Stimulated activated CD4-positive, alpha-beta T cell treated with anti-CD3 and anti-CD28 coated beads, TNF-alpha, amount 100 ng/mL, for 48 hours (primary cell): ENCODE data around the gene ZBED1.
"Not testable (repeated sequence)": the region's sequence is repeated elsewhere in the genome, so short reads cannot be mapped to it uniquely, and the experiment has no call there.

ENCODE experiments used
- DNase-seq, 3 donors: peaks; one replicate each; pipeline ENCODE4 v3.0.0-alpha.2; 2020; ENCODE audit warnings: low read depth in 3 of 3

The ZBED1 gene

DNA sequence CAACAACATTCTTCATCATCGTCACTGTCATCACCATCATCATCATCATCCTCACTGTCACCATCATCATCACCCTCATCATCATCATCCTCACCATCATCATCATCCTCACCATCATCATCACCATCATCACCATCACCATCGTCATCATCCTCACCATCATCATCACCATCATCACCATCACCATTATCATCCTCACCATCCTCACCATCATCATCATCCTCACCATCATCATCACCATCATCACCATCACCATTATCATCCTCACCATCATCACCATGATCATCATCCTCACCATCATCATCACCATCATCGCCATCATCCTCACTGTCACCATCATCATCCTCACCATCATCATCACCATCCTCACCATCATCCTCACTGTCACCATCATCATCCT lies 18.9 kb upstream of the ZBED1 start:
- not testable (repeated sequence) for DNase-seq

DNA sequence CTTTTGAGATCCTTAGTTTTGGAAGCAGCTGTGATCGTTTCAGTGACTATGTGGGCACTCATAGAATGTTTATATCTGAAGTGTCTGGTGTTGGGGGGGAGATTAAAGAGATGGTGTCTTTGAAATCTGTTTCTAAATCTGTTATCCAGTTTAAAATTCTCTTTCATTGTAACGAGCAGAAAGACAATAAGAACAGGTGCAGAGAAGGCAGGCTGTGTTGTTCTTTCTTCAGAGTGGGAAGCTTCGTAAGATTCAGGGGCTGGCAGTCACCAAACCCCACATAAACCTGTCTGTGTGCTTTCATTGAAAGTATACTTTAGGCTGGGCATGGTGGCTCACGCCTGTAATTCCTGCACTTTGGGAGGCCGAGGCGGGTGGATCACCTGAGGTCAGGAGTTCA lies 16.3 kb upstream of the ZBED1 start:
- no peak for DNase-seq

DNA sequence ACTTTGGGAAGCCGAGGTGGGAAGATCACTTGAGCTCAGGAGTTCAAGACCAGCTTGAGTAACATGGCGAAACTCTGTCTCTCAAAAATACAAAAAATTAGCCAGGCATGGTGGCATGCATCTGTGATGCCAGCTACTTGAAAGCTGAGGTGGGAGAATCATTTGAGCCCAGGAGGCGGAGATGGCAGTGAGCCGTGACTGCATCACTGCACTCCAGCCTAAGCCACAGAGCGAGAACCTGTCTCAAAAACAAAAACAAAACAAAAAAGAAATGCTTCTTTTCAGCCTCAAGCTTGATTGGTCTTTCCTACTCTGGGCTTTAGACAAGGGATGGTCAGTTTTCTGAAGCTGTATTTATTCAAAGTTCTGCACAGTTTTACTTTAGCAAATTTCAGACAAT lies 15.8 kb upstream of the ZBED1 start:
- DNase-seq: no peak

DNA sequence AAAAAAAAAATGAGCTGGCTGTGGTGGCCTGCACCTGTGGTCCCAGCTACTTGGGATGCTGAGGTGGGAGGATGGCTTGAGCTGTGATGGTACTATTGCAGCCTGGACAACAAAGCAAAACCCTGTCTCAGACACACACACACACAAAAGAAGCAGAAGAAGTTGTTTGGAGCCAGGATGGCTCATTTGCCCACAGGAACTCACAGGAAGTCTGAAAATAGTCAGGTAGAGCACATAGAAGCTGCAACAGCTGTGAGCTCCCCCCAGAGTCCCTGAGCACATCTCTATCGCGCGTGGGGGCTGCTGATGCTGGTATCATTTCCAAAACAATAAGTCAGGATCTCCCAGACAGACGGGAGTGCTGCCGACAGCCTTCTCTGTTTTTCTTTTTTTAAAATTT lies 13.4 kb upstream of the ZBED1 start:
- DNase-seq: no peak

DNA sequence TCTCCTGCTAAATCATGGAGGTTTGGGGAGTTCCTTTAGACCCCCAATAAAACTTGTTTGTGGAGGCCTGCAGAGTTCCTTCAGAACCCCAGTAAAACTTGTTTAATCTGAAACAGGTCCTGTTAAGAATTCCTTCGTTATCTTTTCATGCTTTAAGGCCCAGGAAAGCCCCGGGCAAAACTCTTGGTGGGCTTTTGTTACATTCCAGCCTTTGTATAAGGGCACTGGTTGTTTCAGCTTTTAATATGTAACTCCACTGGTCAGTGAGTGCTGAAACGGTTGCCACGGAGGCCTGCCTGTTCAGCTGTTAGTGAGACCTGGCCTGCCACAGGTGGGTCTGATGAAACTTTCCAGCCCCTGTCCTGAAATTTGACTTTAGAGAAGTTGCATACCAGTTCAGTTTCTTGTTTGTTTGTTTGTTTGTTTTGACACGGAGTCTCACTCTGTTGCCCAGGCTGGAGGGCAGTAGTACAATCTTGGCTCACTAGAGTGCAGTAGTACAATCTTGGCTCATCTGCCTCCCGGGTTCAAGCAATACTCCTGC lies 12.4 kb upstream of the ZBED1 start:
- DNase-seq: no peak

DNA sequence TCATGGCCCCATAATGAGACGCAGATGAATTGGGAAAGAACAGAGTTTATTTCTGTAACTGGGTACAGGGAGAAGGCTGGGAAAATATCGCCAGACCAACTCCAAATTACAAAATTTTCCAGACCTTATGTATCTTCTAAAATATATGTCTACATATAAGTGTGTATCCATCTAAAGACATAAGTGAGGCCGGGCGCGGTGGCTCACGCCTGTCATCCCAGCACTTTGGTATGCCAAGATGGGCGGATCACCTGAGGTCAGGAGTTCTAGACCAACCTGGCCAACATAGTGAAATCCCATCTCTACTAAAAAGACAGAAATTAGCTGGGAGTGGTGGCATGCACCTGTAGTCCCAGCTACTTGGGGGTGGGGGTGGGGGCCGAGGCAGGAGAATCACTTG lies 11.7 kb upstream of the ZBED1 start:
- DNase-seq: no peak

DNA sequence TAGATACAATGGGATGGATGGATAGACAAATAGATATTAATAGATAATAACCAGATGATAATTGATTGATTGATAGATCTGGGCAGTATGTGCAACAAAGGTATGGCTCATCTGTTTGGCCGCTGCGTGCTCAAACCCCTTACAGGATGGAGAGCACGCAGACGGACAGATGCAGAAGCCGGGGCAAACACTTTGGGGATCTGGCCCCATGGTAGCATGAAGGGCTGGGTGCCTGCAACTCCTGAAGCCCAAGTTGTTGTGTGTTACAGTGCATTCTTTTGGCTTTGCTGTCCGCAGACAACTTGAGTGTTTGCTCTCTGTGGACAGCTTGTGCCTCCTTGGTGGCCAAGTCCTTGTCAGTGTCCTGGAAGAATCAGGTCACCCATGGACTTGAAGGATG lies 10.6 kb upstream of the ZBED1 start:
- DNase-seq: no peak

DNA sequence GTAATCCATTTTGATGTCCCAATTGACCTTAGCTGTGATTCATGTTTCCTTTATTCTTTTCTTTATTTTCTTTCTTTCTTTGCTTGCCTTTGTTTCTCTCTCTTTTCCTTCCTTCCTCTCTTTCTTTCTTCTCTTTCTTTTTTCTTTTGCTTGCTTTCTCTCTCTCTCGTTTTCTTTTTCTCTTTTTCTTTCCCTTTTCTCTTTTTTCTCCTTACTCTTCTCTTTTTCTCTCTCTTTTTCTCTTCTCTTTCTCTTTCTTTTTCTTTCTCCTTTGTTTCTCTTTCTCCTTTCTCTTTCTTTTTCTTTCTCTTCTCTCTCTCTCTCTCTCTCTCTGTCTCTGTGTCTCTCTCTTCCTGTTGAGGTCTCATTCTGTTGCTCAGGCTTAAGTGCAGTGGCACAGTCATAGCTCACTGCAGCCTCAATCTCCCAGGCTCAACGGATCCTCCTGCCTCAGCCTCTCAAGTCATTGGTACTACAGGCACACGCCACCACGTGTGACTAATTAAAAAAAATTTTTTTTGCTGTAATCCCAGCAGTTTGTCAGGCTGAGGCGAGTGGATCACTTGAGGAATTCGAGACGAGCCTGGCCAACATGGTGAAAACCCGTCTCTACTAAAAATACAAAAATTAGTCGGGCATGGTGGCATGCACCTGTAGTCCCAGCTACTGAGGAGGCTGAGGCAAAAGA lies 8.0 kb upstream of the ZBED1 start:
- DNase-seq: no peak

DNA sequence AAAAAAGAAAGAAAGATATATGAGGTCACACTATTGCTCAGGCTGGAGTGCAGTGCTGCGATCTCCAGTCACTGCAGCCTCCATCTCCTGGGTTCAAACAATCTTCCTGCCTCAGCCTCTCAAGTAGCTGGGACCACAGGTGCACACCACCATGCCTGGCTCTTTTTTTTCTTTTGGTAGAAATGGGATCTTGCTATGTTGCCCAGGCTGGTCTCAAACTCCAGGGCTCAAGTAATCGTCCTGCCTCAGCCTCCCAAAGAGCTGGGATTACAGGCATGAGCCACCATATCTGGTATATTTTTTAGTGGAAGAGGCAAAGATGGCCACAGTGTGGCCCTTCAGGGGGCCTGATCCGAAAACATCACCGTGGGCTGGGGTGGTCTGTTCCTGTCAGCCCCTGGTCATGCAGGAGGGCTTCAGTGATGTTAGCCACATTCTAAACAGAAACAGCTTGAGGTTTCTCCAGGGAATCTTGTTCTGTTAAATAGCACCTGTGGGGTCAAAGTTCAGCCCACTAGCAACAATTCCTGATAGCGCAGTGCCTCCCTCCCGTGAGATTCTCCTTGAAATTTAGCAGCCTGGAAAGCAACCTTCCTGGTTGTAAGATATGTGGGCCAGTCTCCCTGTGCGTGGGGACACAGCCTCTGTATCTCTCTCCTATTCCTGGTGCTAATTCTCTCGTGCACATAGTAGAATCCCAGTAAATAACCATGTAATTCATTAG lies 7.3 kb upstream of the ZBED1 start:
- no peak for DNase-seq

DNA sequence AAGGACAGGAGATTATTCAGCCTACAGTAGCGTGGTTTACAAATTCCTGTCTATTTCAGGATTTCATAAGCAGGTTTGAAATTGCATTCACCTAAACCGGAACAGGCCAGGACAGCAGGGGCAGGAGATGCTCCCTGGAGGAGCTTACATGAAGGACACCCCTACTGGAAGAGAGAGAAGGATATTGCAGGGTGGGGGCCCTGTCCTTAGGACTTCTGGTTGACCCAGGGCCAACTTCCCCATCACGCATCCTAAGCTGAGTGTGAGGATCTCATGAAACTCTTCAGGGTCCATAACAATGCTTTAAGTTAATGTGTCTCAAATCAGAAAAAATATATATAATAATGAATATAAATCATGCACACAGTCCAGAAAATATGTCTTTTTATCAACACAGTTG lies 6.4 kb upstream of the ZBED1 start:
- DNase-seq: no peak

DNA sequence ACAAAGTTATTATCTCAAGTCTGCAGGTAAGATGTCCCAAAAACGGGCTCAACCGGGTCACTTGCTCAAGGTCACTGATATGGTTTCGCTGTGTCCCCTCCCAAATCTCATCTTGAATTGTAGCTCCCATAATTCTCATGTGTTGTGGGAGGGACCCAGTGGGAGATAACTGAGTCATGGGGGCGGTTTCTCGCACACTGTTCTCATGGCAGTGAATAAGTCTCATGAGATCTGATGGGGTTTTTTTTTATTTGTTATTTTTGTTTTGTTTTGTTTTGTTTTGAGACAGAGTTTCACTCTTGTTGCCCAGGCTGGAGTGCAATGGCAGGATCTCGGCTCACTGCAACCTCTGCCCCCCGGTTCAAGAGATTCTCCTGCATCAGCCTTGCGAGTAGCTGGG lies 4.6 kb upstream of the ZBED1 start:
- not testable (repeated sequence) for DNase-seq

DNA sequence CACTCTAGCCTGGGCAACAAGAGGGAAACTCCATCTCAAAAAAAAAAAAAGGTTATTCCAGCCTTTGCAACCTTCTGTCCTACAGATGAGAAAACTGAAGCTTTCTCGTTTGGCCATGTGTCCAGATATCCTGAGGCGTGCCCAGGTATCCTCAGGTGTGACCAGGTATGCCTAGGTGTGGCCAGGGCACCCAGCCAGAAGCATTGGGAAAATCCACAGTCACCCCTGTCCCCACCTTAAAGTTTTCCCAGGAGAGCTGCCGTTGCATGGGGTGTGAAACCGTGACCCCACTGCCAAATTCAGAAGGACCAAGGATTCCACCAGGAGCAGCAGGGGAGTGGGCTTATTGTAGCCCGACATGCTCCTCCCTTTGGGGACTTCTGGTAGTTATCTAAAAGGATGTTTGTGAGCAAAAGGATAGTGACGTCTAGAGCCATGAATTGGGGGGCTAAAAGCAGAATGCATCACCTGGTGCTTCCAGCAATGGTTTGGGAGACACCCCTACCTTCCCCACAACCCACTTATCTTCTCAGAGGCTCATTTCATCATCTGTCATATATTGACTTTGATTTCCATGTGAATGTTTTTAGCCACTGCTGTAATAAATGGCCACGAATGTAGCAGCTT lies 4.0 kb upstream of the ZBED1 start:
- DNase-seq: no peak

DNA sequence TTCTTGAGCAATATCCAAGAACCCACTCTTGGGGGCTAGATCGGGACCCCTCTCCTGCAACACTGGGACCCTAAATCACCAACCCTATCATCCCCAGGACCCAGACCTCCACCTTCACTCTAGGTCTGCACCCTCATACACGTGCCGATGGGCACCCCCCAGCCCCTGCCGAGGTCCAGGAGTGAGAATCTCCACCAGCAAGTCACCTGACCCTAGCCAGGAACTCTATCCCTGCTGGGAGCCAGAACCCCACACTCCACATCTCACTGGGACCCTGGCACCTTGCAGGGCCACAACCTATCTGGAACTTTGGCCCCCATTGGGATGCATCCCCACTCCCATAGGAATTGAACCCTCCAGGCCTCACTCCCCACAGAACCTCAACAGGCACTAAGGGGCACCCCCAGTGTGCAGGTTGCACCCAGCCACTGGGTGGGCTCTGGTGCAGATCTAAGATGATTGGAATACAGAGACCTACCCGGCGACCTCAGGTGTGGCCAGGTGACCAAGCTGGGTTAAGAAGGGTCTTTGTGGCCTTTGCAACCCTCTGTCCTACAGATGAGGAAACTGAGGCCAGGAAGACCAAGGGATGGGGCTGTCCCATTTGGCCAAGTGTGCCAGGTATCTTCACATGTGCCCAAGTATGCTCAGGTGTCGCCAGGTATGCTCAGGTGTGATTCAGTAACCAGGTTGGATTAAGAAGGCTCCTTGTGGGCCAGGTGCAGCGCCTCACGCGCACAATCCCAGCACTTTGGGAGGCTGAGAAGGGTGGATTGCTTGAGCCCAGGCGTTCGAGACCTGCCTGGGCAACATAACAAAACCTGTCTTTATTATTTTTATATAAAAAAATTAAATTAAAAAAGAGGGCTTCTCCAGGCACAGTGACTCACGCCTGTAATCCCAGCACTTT lies 3.1 kb upstream of the ZBED1 start:
- DNase-seq: no peak

DNA sequence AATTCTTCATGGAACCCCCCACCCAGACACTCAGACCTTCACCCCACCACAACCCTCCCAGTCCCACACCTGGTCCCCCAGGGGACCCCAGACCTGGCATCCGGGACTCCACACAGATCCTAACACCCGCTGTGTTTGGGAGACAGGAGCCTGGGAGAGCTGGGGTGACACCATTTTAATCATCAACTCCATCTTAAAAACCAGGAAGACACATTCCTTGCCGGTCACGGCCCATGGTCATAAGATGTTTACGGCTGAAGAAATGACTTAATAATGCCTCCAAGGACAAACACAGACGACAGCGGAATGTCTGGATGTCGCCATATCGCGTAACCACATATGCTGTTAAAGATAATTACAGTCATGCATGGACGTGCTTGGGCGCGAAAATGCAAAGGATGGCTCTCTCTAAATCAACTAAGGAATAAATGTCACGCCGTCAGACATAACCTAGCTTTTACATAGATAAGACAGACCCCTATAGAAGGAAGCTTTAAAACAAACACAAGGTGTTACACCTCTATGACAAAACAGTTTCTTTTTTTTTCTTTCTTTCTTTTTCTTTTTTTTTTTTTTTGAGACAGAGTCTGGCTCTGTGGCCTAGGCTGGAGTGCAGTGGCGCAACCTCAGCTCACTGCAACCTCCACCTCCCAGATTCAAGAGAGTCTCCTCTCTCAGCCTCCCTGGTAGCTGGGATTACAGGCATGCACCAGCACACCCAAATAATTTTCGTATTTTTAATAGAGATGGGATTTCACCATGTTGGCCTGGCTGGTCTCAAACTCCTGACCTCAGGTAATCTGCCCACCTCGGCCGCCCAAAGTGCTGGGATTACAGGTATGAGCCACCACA lies 2.1 kb upstream of the ZBED1 start:
- DNase-seq: no peak

DNA sequence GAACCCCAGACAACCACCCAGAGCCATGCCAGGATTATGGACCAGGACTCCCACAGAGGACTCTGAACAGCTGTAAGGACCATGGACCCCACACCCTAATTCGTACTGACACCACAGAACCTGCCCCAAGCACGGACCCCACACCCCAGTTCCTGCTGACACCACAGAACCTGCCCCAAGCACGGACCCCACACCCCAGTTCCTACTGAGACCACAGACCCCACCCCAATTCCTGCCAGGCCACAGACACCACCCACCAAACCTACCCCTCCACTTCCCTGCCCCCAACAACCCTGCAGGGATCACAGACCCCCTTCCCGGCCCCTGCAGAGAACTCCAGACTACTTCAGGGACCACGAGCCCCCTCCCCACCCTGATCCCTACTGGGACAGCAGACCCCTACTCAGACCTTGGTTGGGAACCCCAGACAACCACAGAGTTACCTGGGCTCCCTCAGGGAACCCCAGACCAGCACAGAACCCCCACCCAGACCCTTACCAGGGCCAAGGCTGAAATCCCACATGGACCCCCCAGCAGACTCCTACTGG lies 1.4 kb upstream of the ZBED1 start:
- no peak for DNase-seq

DNA sequence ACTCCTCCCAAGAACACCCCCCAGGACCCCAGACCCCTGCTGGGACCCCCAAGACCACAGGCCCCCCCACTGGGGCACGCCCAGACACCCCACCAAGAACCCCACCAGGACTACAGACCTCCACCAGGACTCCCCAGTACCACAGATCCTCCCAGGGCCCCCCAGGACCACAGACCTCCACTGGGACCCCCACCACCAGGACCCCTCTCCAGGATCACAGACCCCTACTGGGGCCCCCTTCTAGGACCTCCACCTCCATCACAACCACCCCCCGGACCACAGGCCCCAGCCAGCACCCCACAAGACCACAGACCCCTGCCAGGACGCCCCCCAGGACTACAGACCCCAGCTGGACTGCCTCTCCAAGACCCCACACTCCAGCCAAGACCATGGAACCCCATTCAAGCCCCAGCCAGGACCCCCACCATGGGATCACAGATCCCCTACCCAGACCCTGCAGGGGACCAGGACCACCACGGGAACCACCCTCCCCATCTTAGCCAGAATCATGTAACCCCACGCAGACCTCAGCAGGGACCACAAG lies 855 bp upstream of the ZBED1 start:
- DNase-seq: no peak

DNA sequence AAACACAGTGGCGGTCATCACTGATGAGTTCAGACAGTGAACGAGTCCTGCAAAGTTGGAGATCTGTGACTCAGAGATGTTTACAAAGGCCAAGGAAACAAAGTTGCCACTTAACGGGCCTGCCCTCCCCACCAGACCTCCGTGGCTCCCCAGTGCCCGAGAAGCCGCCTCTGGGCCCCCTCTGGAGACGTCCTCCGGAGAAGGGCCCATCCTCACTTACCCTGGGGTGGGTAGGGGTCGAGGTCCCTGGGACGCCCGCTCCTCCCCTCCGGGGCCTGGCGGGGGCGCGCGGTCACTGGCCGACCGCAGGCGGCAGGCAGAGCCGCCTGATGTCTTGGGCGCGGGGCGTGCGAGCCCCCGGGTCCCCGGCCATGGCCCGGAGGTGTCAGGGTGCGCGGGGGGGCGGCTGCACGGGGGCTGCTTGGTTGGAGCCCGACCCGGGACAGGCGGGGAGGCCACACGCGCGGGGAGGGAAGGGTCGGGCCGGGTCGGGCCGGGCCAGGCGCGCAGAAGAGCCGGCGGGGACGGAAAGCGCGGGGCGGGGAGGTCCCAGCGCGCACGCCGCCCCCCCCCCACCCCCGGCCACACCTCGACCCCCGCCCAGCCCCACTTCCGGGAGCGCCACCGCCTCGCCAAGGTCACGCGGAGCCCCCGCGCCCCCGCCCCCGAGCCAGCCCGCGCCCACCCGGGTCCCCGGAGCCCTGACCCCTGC lies 529 bp downstream of the ZBED1 start:
- peak in 1 of 3 donors; percentile 8 for DNase-seq

DNA sequence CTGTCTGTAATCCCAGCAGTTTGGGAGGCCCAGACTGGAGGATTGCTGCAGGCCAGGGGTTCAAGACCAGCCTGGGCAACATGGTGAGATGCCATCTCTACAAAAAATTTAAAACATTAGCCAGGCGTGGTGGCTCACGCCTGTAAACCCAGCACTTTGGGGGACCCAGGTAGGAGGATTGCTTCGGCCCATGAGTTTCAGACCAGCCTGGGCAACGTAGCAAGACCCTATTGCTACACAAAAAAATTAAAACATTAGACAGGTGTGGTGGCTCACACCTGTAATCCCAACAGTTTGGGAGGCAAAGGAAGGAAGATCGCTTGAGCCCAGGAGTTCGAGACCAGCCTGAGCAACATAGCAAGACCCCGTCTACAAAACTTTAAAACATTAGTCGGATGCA lies 1.3 kb downstream of the ZBED1 start:
- no peak for DNase-seq

DNA sequence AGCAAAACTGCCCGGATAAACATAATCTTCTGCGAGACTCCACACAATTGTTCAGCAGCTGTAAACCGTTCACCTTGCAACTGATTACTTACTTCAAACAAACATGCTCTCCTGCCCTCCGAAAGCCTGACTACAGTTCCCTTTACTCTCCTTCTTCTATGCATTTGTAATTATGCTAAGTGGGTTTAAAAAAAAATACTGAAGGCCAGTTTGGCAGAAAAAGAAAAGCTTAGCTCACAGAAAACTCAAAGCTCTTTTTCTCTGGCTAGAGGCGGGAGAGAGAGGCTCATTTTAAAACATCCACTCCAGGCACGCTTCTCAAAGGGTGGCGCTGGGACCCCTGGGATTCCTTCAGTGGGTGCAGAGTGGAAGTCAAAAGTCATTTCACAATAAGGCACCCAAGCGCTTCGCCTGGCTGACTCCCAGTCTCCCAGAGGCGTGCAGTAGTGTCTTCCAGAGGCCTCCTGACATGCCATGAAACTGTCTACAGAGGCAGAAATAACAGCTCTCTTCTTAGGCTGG lies 1.9 kb downstream of the ZBED1 start:
- no peak for DNase-seq
